UCSD-AML1 (cell line): ENCODE data around the gene TALDO1.

Source experiments
- DNase-seq: peaks from one replicate; lab custom pipeline; 2025; ENCODE audit not compliant: unreplicated experiment; lab: John Stamatoyannopoulos, UW

TALDO1 gene

GRCh38 chr11:786235-787083 is 39.2 kb downstream of the TALDO1 start:
- no peak for DNase-seq

DNA sequence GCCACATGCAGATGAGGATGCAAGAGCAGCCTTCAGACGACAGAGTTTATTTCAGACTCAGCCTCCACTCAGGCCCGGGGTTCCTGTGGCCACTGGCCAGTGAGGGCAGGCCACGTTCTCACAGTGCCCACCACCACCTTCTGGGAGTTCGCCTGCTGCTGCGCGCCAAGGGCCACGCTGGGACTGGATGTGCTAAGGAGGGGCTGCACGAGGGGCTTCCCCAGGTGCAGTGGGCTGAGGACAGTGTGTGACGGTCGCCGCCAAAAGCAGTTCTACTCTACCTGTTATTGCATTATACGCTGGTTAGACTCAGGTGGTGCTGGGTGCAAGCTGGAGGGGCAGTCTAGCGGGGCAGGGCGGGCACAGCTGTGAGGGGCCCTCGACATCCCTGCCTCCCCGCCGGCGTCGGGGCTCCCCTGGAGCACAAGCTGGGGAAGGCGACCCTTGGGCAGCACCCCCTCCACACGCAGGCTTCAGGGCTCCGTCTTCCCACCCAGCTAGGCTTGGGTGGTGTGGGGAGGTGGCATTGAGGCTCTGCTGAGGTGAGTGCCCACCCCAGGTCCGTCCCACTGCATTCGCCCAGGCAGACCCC is 39.9 kb downstream of the TALDO1 start:
- no peak for DNase-seq

DNA sequence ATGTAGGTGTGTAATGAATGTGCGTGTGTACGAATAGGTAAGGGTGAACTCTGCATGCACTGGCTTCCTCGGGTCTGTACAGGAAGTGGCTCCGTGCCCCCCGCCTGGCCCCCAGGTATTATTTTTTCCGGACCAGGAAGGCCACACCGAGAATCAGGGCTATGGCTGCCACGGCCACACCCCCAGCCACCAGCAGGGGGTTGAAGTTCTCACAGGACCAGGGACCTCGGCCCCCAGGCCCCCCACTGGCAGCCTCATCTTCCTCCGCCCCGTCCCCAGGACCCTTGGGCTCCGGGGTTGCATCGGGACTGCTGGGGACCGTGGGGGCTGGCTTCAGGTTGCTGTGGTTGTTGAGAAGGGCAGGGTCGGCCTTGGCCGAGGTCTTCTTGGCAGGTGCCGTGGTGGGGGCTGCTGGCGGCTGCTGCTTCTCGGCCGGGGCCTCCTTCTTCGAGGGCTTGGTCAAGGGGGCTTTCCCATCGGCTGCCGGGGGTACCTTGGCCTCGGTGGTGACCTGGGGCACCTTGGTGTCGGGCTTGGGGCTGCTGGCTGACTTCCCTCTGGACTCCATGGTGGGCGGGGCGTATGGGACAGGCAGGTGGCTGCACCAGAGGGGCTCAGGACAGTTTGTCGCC is 40.9 kb downstream of the TALDO1 start:
- DNase-seq, result no peak

DNA sequence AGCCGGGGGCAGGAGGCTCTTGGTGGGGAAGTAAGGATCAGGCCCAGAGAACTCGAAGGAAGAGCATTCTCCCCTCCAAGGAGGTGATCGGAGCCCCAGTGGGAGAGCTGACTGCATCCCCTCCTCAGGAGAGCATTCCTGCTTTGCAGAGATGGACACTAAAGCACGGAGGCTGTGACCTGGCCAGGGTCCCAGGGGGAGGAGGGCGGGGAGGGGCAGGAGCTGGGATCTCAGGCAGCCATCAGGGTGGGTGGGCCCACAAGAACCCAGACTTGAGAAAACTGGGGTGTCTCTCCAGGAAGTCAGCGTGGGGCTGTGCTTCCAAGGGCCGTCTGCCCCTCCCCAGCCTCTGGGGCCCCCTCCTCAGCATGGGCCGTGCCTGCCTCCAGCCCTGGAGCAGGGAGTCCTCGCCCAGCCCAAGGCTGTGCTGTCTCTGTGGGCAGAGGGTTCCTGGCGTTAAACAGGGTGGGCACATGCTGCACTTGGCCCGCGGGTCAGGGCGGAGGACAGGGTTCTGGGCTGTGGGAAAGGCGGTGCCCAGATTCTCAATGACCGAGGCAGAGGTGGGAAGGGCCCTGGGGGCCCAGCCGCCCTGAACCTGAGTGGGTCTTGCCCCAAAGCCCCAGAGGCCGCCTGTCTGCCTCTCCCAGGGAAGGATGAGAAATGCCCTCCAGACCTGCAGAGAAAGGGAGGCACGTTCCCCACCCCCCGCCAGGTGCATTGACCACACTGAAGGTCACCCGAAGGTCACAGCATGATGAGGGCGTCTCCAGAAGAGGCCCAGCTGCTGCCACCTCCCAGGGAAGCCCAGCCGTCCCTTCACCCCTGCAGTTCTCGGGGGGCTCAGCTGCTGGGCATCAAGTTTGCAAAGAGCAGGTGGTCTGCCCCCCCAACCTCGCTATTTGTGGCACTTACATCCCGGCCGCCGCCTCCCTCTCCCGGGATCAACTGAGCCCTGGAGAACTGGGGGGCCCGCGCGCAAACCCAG is 42.0 kb downstream of the TALDO1 start:
- DNase-seq, result no peak

GRCh38 chr11:789943-790342 is 42.7 kb downstream of the TALDO1 start, which contains the start of gene CEND1:
Gene CEND1 (minus strand): TSS chr11:790090. CDS start chr11:788576, 1,514 bp downstream.
- DNase-seq, result no peak

GRCh38 chr11:790721-791564 is 43.7 kb downstream of the TALDO1 start:
- DNase-seq, result no peak

DNA sequence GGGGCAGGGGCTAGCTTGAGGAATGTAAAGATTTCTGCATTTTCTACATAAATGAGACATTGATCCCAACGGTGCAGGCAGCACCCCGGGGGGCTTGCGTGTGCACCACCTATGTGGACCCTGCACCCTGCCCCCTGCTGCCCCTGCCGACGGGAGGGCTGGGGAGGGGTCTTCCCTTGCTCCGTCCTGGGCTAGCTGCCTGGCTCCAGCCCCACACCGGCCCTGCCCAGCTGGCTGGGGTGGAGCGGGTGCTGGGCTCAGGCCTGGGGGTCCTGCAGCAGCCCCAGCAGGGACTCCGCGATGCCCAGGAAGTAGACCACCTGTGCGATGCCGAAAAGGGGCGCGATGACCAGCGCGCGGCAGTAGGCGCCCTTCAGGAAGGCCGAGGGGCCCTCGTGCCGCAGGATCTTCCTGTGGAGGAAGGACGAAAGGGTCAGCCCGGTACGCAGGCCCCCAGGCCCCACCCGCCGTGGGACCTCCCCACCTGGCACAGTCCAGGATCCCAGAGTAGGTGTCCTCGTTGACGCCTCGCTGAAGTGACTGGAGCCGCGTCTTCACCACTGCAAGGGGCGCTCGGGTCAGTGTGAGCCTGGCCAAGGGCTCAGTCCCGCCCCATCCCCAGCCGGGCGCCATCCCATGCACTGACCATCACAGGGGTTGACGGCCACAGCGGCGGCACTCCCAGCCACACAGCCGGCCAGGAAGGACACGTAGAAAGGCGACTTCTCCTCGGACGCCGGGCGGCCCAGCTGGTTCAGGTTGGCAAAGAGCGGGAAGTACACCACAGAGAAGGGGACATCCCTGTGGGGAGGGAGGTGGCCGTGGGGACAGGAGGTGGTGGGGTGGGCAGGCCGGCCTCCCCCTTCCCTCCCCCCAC is 44.6 kb downstream of the TALDO1 start:
- DNase-seq, result no peak

- no peak for DNase-seq
Observed at GRCh38 chr11:792535-792821, 45.2 kb downstream of the TALDO1 start.

DNA sequence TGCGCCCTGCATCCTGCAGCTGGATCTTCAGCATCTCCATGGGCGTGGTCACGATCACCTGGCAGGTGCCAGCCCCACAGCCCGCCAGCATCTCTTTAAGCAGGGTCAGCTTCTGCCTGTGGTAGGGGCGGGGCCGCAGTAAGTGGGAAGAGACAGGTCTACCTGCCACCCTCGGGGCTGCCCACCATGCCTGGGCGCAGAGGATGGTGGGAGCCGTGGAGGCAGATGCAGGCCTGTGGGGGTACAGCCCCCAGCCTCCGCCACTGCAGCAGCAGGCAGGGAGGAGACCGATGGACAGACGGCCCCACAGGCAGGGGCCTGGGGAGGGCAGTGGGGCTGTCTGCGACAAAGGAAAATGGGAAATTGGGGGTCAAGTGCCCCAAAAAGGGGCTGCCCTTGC is 45.6 kb downstream of the TALDO1 start:
- no peak for DNase-seq

GRCh38 chr11:793556-793955 is 46.3 kb downstream of the TALDO1 start:
- DNase-seq, result no peak

DNA sequence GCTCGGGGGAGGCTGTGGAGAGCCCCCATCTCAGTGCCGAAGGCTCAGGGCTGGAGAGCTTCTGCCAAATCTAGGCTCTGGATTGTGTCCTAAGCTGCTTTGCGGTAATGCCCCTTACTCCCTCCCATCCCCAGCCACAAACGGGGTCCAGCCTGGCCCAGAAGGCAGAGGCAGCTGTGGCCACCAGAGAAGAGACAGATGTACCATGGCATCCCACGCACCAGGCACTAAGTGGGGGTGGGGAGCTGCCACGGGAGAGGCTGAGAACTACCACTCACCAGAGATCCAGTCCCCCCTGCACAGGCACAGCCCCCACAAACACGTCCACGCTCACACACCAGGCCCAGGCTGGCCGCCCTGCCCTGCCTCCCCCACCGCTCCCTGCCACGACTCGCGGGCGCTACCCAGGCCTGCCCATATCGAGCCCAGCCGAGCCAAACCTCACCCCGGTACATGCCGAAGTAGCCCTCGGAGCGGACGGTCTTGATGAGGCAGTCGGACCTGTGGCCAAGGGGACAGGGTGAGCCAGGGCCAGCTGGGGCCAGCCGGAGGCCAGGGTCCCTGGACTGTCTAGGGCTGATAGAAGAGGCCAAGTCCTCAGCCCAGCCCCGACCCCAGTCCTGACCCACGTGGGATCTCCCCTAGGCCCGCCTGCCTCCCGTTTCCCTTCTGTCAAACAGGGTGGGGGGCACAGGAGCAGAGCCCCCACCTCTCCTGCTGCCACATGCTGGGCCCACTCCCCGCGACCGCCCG is 46.9 kb downstream of the TALDO1 start:
- DNase-seq, result no peak

- no peak for DNase-seq
Observed at GRCh38 chr11:794766-795633, 47.7 kb downstream of the TALDO1 start.

DNA sequence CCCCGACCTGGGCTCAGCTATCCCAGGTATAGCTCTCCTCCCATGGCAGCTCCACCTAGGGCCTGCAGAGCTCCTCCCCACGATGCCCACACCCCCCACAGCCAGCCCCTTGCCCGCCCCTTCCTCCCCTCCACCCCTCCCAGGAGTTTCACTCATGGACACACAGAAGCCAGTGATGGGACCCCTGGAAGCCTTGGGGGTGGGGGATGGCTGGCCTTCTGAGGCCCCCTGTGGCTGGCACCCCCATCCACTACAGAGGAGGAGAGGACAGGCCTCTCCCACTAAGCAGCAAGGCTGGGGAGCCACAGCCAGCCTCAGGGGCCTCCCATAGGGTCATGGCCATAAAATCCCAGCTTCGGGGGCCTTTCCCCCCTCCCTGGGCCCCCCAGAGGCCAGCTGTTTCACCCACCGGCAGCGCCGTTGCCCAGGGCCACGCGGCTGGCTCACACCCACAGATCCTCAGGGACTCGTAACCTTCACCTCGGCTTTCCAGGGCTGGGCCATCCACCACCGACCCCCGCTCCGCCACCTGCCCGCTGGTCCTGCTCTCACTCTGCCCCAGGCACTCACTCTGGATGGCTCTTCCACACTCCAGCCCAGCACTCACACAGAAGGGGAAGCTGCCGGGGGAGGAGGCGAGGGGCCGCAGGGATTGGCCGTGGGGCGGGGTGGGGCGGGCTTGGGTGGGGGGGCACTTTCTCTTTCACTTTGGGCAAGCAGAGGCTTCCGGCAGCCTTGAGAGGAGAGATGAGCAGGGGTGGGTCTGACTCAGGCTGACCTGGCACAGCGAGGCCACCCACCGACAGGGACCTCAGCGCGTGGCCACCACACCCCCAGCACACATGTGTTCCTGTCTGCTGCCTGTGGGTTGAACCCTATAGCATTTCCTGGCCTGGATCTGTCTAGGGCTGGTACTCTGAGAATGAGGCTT is 48.6 kb downstream of the TALDO1 start:
- DNase-seq, result peak; percentile 79

- no peak for DNase-seq
Observed at GRCh38 chr11:796565-797295, 49.5 kb downstream of the TALDO1 start.

DNA sequence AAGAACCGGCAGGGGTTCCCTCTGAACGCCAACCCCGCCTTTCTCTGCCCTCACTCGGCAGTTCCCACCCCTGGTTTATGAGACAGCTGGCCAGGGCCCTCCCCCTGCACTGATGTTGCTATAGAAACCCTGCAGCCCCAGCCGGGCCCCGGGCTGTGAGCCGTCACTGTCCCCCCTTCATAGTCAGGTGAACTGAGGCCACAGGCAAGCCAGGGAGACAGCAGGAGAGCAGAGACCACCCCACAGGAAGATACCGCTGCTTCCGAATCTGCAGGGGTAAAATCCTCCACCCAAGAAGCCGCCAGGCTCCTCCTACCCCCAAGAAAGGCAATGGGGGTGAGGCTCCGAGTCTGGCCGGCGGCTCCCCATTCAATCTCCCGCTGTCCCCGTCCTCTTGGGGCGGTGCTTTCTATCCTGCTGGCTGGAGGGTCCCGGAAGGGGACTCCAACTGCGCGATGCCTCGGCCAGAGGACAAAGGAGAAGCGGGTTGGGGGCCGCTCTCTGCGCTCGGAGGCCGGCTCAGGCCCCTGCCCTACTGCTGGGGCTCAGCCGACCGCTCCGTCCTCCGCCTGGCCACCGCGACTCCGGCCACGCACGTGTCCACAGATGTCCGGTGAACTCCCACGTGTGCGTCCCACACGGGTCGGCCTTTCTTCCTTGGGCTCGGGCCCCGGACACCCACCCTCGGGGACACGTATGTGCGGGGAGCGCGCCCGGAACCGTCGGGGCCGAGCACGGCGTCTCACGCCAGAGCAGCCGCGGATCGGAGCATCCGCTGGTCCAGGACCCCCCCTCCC is 50.2 kb downstream of the TALDO1 start:
- peak; percentile 77 for DNase-seq
